GM18519 (cell line): ENCODE results near the gene SLC51B.
"Not testable (repeated sequence)": the region's sequence is repeated elsewhere in the genome, so short reads cannot be mapped to it uniquely, and the experiment has no call there.

ENCODE experiments used
- ATAC-seq: cut with Tn5 transposase; IDR thresholded peaks from one replicate; pipeline ENCODE4 v1.9.1; 2021; ENCODE audit warnings: mild to moderate bottlenecking, moderate library complexity; ENCODE audit not compliant: unreplicated experiment, low FRiP score

SLC51B gene

DNA sequence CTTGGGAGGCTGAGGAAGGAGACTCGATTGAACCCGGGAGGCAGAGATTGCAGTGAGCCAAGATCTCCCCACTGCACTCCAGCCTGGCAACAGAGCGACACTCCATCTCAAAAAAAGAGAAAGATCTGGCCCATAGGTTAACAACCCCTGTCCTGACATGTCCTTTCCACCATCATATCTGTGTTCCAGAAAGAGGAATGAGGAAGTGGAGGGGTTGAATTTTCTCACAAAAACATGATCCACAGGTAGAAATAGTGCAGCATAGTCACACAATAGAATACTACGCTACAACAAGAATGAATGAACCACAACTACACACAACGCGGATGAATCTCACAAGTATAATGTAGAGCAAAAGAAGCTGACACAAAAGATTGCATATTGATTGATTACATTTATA lies 4.7 kb upstream of the SLC51B start:
- ATAC-seq, result no peak

DNA sequence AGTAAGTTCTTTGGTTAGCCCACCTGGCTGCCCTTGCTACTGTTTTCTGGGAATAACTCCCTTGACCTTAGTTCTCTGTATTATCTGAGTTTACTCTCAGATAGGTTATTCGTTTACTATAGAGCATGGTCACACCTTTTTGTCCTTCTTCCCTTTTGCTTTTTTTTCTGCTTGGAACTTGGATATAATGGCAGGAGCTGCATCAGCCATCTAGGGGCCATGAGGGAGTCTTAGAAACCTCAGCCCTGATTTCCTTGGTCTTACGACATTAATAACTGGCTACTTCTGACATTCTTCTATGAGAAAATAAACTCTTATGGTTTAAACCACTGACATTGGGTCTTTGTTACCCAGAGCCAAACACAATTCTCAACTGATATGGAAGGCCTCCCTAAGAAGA lies 3.4 kb upstream of the SLC51B start:
- ATAC-seq, result no peak

DNA sequence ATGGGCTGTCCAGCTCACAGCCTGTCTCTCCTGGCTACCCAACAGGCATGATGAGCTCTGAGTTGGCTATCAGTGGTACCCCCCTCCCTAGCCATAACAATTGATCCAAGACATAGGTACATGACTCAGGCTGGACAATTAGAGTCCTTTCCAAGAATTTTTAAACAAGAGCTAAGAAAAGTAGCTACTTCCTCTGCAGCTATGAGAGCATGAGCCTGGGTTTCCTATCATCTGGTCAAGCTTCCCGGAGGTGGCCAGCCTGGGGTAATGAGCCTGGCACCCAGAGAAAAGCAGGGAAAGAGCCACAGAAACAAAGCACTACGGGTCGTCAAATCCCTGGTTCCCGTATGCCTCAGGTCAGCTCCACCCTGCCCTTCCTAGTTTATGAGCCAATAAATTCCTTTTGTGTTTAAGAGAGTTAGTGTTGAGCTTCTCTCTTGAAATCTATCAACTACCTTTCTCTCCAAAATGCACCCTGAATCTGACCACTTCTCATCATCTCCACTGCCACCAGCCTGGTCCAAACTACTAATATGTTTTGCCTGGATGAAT lies 2.3 kb upstream of the SLC51B start:
- ATAC-seq, result no peak

DNA sequence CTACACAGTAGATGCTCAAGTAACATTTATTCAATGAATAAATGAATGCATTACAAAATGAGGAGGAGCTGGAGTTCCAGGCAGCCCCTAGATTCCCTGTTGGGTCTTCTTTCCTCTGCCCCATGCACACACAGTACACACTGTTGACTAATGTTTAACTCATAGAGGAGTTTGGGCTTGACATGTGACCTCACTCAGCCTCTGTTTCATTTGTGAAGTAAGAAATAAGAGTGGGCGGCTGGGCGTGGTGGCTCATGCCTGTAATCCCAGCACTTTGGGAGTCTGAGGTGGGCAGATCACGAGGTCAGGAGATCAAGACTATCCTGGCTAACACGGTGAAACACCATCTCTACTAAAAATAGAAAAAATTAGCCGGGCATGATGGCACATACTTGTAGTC lies 969 bp upstream of the SLC51B start:
- not testable (repeated sequence) for ATAC-seq

DNA sequence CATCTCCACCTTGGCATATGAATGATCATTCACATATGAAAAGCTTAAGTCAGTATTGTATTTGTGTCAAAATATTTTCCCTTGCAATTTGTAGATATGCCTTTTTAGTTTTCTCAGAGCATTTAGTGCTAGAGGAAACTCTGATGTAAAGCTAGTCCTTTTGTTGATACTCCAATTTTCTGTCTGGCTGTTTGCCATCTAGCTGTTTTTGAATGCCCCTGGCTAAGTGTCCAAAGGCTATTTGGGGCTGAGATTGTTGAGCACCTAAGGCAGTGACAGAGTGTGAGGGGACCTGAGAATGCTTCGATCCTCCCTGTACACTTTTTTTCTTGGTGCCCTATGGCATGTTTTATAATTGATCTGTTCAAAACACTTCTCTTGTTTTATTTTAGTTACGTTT lies 3.1 kb downstream of the SLC51B start:
- ATAC-seq, result no peak

- peak; percentile 47 for ATAC-seq
These were observed 4.2 kb downstream of the SLC51B start for GRCh38 chr15:65049418-65049840.

GRCh38 chr15:65050270-65050669 lies 5.1 kb downstream of the SLC51B start:
- no peak for ATAC-seq

DNA sequence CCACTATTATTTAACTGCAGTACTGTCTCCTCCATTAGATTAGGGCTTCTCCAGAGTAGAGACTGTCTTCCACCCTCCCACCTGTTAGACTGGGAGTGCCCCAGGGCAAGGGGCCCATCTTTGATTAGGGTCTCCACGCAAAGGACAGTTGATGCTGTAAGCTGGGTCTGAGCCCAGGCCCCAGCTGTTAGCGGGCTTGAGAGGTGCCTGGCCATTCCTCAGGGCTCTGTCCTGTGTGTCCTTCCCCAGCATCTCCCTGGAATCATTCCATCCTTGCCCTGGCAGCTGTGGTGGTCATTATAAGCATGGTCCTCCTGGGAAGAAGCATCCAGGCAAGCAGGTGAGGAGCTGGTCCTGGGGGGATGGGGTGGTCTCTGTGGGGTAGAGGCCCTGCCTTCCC lies 6.1 kb downstream of the SLC51B start:
- ATAC-seq, result no peak

GRCh38 chr15:65052956-65053355 lies 7.8 kb downstream of the SLC51B start:
- no peak for ATAC-seq

- ATAC-seq, result no peak
These were observed 9.4 kb downstream of the SLC51B start for GRCh38 chr15:65054333-65055200.

DNA sequence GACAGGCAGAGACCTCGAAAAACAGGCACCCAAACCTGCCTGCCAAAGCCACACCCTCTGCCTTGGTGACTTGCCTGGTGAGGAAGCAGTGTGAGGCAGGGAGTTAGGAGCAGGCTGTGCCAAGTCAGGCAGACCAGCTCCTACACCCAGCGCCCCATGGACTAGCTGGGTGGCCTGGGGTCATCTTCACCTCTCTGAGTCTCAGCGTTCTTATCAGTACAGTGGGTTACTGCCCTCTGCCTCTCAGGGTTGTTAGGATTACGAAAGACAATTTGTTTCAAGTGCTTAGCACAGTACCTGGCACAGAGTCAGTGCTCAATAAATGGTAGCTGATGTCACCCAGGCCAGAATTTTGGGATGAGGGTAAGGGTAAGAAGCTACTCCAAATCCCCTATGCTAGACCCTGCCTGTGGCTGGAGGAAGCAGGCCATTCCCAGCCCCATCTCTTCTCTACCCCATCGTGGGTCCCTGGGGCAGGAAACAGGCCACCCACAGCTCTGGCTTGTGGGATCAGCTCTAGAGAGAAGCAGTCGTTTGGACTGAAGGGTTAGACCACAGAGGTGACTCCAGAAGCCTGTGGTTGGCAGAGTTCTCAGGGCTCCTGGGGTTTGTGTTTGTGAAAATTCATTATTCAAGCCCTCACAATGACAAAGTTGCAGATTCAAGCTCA lies 10.1 kb downstream of the SLC51B start:
- no peak for ATAC-seq

GRCh38 chr15:65056106-65056505 lies 10.9 kb downstream of the SLC51B start:
- ATAC-seq, result no peak

DNA sequence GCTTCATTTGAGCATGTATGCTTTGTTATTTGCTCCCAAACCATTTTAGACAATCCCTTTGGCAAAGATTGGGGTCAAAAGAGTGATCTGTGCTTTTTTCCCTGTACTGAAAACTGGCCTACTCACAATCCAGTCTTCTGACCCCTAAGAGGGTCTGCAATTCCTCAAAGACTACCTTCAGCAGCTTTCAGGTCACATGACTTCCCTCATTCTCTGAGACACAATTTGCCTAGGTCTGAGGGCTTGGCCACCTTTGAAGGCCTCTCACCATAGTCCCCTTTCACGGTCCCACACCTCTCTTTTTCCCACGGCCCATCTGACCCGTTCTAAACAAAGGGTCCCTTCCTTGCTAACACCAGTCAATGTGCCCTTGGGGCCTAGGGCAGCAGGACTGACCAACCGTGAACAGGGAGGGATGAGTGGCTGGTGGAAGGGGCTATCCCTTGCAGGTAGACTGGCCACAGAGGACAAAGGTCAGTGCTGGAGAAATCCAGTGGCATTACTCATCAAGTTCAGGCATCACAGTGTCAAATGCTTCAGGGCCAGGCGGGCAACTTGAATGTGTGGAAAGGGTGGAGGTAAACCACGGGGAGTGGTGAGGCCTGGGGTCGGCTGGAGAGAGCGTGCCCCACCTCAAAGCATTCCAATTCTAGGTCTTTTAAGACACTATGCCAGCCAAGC lies 11.8 kb downstream of the SLC51B start:
- ATAC-seq, result no peak

GRCh38 chr15:65057549-65057940 lies 12.4 kb downstream of the SLC51B start:
- no peak for ATAC-seq

GRCh38 chr15:65058394-65059368 lies 13.5 kb downstream of the SLC51B start:
- no peak for ATAC-seq

DNA sequence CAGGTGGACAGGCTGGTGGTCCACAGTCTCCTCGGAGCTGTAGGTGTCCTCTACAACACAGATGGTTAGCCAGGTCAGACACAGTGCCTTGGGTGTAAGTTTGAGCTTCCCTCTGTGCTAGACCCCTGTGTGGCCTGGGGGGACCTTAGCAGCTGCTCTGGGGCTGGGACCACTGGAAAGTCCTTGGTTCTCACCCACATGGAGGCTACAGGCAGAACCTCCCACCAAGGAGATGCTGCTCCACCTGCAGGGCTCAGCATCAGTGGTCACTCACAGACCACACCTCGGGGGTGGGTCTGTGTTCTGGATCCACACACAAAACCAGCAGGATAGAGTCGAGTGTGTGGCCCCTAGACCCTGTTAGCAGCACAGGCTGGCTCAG lies 14.2 kb downstream of the SLC51B start:
- no peak for ATAC-seq

DNA sequence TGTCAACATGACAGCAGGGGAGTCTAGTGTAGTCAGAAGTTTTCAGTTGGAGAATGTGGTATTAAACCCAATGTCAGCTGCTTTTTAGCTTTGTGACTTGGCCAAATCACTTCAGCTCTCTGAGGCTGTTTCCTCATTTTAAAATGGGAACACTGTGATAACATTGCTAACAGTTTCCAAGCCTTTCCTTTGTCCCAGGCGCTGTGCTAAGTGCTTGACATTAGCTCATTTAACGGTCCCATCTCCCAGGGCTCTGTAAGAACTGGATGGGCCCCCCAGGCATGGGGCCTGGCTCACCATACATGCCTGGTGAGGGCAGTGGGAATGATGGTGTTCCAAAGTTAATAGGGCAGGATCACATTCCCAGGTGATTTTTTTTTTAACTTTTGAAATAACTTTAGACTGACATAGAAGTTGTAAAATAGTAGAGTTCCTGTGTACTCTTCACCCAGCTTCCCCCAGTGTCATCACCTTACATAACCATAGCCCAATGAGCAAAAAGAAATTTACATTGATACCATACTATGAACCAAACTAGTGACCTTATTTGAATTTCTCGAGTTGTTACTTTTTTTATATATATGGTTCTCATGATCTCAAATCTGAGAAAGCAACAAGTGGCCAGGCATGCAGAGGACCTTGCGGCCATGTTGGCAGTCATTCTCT lies 14.9 kb downstream of the SLC51B start:
- no peak for ATAC-seq

DNA sequence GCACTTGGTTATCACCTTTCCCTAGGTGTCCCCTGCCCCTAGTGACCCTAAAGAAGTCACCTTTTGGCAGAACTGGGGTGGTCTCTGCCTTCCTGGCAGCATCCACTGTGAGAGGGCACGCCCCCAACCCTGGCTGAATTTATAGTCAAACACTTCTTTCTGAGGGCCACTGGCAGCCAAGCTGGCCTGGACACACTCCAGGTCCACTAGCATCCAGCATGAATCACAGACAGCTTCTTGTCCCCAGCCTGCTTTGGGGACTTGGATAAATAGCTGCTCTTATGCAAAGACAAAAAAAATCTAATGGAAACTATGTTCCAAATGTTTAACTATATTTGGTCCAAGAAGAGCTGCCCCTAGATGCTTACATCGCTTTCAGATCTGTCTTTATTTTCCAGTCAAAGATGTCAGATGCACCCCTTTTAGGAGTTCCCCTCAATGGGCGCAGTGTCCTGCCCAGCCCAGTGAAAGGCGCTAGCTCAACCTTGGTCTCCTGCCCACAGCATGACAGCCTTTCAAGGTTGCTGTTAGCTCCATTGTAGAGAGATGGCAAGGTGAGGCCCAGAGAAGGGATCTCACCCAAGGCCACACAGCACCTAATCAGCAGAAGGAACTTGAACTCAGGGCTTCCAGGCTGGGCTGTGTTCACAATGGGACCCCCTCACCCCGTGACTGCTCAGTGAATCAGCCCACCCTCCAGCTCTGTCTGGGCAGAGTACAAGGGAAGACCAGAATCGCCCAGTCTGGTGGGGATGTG lies 15.6 kb downstream of the SLC51B start:
- no peak for ATAC-seq

DNA sequence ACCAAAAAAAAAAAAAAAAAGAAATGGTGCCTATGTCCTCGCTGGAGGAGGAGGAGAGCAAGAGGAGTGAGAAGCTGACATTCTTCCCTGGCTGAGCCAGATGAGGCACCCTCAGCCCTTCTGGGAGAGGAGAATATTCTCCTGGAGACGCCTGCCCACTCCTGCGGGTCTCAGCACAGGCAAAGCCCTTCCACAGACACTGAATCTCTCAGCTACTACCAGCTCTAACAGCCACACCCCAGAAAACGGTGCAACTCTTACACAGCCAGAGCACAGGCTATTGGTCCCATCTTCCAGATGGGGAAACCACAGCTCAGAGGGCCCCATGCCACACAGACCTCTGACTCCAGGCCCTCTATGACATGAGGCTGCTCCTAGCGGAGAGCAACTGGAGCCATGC lies 16.9 kb downstream of the SLC51B start:
- no peak for ATAC-seq
